SK-N-MC (cell line): ENCODE results near the gene PLK5.

ENCODE experiments used
- EZH2 ChIP-seq: fragments of 200-600 bp; sonication (generic); IDR thresholded peaks from one replicate; pipeline ENCODE4 v1.6.1; 2017; ENCODE audit warnings: antibody characterized with exemption
- POLR2AphosphoS5 ChIP-seq: IDR thresholded peaks from 2 replicates; pipeline ENCODE4 v1.6.1; 2012; ENCODE audit warnings: mild to moderate bottlenecking, low read depth, low read length, borderline replicate concordance

DNA sequence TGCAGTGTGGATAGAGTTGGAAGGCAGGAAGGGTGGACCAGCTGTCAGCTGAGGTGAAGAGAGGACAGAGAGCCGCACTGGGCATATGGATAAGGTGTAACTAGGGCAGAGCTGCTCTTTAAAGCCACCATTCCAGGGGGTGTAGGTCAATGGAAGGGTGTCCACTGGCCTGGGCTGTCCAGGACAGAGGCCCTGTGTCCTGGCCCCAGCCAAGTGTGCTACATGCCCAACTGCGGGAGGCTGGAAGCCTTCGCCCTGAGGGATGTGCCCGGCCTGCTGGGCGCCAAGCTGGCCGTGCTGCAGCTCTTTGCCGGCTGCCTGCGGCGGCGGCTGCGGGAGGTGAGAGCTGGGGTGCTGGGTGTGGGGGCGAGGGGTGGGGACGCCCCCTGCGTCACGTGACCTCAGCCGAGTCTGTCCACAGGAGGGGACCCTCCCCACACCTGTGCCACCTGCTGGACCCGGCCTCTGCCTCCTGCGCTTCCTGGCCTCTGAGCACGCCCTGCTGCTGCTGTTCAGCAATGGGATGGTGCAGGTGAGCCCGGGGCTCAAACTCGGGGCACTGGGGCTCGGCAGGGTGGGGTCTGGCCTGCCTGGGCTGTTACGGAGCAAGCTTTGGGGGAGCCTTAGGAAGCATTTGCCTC lies 9.8 kb downstream of the PLK5 start:
- TF ChIP-seq EZH2 (no peak), POLR2AphosphoS5 (no peak)
